ENCODE measurements around the gene USF3.
"Not testable (repeated sequence)": the region's sequence is repeated elsewhere in the genome, so short reads cannot be mapped to it uniquely, and the experiment has no call there.

Gene USF3

DNA sequence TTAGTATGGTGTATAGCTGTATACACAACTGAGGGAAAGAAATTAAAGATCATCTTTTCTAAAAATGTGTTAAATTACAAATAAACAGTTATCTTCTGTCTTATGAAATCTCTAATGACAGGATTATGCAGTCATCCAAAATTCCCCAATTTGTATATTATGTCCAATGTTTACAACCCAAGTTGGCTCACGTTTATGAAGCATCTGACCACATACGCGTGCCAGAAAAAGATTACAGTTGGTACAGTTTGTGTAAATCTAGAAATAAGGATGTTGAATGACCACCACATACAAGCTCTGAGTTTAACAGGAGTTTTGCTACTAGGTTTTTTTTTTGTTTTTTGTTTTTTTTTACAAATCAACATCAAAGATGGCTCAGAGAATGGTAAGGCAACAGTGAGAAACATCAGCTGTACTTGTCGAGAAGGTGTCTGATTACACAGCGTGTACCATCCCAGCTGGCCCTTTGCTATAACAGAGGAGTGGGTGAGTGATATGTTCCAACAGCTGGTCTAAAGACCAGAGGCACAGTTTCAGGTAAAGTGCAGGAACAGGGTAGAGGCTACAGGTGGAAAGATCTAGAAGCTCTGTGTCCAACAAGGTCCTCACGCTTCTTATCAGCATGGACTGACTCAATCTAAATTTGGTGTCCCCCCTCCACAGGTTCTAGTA, 47.1 kb downstream of the USF3 start:
- DNase-seq (ENCODE audit: low spot score), result no peak

DNA sequence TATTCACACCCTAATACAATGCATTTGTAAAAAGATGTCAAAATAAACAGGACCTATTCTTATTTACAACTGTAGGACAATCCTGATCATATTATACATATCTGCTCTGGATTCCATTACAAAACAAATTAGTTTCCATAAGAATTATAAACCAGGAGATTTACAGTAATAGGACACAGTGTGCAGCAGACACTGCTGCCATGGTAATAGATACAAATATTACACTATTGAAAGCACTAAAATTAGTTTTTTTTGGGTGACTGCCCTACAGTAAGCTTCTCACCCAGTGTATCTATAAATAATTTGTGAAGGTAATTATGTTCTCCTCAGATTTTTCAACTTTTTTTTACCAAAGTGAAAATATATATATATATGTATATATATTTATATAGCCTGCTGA, 47.9 kb downstream of the USF3 start:
- DNase-seq (ENCODE audit: low spot score), result no peak

DNA sequence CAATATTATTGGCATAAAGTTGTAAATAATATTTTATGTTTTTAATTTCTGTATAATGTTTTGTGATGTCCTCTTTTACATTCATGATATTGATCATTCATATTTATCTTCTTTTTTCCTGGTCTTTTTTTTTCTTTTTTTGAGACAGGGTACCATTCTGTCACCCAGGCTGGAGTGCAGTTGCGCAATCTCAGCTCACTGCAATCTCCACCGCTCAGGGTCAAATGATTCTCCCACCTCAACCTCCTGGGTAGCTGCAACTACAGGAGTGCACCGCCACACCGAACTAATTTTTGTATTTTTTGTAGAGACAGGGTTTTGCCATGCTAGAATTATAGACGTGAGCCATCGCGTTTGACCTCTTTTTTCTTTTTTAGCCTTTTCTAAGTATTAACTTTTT, 52.9 kb downstream of the USF3 start:
- DNase-seq (ENCODE audit: low spot score), result no peak

DNA sequence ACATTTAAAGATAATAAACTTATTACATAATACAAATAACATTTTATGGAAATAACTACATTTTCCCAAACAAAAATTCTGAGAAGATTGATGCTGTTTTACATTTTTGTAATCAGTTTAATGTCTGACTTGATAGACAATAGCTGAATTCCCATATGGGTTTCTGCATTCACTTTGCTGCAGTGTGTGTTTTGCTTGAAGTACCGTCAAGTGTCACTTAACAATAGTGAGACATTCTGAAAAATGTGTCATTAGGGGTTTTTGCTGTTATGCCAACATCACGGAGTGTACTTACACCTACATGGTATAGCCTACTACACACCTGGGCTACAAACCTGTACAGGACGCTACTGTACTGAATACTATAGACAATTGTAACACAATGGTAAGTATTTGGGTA, 57.5 kb downstream of the USF3 start:
- DNase-seq (ENCODE audit: low spot score), result no peak

DNA sequence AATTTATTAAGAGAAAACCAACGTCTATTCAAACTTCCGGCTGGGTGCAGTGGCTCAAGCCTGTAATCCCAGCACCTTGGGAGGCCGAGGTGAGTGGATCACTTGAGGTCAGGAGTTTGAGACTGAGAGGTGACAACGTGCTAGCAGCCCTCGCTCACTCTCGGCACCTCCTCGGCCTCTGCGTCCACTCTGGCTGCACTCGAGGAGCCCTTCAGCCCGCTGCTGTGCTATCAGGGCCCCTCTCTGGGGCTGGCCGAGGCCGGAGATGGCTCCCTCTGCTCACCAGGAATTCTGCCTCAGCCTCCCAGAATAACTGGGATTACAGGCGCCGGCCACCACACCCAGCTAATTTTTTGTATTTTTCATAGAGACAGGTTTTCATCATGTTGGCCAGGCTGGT, 58.7 kb downstream of the USF3 start:
- no peak for DNase-seq (ENCODE audit: low spot score)

DNA sequence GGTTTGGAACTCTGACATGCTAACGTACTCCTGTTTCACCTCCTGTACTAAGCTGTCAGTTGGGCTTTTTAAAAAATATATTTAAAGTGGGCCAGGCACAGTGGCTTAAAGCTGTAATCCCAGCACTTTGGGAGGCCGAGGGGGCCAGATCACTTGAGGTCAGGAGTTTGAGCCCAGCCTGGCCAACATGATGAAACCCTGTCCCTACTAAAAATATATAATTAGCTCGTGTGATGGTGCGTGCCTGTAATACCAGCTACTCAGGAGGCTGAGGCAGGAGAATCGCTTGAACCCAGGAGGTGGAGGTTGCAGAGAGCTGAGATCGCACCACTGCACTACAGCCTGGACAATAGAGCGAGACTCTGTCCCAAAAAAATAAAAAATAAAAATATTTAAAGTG, 60.4 kb downstream of the USF3 start:
- DNase-seq (ENCODE audit: low spot score), result not testable (repeated sequence)

DNA sequence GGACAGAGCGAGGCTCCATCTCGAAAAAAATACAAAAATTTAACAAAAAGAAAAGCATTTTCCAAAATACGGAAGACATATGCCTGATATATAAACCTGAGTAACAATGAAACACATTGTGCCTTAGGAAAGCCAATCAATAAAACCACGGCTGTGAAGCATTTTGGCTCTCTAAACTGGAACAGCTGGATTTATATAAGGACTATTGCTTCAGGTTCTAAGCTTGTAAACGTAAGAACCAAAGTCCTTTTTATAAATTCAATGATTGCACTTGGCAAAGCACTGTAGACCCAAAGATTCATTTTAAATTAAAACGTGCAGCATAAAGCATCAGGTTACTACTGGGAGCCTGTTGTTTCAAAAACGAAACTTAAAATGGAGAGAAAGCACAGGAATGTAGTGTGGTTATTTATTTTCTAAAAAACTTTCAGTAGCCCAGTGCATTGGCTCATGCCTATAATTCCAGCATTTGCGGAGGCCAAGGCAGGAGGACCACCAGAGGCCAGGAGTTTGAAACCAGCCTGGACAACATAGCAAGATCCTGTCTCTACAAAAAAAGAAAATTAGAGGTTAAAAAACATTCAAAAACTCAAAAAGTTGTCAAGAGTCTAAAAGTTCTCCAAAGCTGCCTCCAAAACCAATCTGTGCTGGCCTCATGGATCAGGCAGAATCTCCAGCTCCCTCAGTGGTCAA, 61.5 kb downstream of the USF3 start:
- no peak for DNase-seq (ENCODE audit: low spot score)

DNA sequence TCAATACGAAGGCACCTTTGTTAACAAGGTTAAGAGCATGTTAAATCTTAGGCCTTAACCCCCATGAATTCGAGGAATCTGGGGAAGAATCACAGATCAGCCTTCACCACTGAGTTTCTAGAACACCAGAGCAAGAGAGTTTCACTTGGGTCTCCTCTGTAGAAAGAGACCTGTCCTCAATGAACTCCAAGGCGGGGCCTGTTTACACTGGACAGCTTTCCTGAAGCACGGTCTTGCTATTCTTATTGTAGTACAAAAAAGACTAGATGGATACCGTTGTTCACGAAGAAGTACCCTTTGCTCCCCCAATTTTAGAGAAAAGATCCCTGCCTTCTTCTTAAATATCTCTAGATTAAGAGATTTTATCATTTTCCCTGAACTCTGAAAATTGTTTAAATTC, 64.9 kb downstream of the USF3 start:
- no peak for DNase-seq (ENCODE audit: low spot score)

DNA sequence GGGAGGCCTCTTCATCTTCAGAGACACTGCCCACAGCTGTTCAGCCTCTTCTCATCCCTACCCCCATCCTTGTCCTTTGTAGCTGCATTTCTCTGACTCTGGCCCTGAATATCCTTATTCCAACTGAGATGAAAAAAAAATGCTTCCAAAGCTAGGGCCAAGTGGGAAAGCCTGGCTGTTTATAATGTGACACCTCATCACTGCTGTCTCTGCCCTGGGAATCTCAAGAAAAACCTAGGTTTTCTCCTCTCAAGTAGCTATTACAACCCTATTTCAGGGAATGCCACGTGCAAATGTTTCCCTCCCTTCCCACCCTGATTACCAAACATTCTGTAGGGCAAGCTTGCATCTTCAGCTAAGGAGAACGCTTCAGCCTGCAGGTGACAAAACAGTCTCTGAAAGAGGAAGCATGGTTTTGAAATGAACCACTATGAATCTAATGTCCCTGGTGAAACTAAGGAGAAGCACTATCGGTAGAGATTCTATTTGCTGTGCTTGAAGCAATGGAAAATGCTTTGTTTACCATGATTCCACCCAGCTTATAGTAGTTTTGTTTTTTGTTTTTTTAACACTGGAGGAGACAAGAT, 65.4 kb downstream of the USF3 start:
- no peak for DNase-seq (ENCODE audit: low spot score)

DNA sequence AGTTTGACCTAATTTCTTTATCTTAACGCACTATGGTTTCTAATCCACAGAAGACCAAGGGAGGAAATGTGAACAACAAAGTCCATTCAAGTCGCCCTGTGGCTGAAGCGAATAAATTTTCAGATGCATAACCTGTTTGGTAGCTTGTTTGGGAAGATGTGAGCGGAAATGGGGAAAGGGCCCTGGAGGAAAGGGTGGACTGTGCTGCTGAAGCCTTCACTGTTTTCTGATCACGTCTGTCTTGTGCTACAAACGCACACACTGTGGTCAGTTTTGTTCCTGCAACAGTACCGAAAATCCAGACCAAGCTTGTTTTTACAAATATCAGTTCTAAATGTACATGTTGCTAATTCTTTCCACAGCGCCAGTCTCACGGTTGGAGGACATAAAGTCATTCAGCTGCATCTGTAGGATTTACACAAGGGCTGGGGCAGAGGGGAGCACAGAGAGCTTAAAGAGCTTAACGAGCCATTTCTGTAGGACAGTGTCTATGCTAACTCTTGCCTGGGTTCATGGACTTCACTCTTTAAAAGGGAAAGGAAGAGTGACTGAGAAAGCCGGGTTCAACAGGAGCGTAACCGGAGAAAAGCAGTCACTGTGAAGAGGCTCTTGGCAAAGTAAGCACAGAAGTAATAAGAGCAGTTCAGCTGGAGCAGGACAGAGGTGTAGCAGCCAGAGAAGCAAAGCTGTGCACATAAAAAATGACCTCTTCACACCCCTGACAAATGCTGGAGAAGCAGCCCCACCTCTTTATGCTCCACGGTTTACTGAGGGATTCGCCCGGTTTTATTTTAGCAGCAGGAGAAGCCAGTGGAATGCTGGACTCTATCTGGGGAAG, 66.6 kb downstream of the USF3 start:
- no peak for DNase-seq (ENCODE audit: low spot score)

DNA sequence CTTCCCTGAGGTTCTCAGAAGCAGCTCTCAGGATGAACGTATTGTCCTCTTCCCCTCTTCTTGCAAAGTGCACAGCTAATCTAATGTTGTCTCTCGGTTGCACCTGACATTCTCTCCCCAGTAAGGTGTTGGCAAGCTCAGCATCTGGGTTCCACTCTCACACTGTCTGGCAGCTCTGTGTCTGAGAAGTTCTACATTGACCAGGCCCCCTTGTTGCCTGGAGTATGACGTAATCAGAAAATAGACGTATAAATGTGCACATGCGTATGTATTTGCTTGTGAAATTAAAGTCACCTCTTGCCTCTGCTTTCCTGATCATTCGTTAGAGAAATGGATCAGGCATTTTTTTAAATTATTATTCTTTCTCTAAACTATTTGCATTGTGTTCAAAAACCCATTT, 67.7 kb downstream of the USF3 start:
- no peak for DNase-seq (ENCODE audit: low spot score)

DNA sequence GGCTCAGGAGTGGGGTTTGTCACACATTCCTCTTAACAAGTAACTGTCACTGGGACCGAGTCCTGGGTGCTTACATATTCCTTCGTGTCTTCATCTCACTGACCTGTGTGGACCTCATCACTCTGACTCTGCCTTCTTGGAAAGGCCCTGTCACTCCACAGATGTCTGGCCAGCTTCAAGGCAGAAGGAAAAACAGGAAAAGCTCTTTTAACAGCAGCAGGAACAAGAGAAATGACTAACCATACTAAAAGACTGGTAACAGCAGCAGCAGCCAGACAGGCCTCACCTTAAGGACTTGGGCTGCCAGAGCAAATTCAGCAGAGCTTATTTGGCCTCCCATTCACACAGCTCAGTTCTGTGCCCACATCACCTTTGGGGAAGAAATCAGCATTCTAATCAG, 68.1 kb downstream of the USF3 start:
- DNase-seq (ENCODE audit: low spot score), result no peak

DNA sequence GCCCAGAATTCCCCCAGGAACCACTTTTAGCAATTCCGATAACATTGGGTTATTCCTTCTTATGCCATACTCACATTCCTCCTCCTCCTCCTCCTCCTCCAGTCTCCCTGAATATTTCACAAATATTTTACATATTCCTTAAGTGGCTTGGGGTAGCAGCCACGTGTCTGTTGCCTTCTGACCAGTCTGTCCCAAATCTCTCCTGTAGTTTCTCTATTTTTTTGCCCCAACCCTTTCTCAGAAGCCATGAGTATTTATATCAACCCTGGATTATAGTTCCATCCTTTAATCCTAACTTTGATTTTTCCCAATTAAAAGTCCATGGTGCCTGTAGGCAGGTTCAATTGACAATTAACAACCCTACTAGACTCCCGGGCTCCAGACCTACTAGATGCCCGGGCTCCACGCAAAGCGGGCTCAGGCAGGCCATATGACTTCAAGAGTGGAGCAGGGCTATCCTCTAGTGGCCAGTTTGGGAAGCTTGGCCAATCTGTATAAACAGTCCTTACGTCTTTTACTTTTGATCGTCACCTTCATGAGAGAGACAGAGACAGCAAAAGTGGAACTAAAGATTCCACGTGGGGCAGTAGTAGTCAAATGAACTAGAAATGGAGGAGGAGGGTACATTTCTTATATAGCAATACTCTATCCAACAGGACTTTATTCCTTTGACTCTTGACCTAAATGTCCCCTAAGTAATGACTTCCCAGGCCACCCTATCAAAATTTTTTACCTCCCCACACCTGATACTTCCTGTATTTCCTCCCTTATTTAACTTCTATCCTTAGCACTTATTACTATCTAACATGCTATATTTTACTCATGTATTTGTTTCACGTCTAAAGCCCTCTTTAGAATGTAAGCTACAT, 69.7 kb downstream of the USF3 start:
- peak; percentile 64 for DNase-seq (ENCODE audit: low spot score)

DNA sequence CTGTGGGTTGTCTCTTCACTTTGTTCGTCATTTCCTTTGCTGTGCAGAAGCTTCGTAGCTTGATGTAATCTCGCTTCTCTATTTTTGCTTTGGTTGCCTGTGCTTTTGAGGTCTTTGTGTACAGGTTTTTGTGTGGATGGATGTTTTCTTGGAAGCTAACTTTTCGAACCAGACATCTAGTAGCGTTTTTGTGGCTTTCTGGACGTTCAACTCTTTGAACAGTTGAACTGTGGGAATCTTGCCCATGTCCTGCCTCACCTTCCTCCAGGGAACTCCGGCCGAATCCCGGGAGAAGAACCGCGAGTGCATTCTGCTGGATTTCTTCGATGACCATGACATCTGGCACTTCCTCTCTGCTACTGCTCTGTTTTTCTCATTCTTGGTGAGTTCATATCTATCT, 70.6 kb downstream of the USF3 start:
- no peak for DNase-seq (ENCODE audit: low spot score)

DNA sequence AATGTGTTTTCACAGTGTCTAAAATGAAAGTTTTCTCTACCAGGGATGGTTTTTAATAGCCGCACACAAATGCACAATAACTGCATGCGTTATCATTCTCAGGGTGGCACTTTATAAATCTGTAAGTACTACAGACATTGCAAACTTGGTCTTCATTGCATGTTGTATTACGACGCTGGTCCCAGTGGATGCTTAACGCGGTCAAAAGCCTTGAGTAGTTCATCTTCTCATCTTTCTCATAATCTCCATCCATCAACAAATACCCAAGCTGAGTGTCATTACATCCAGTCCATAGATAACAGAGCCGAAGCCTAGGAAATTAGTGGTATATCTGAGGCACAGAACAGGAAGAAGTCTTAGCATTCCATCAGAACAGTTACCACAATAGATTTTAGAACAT, 72.6 kb downstream of the USF3 start:
- no peak for DNase-seq (ENCODE audit: low spot score)

DNA sequence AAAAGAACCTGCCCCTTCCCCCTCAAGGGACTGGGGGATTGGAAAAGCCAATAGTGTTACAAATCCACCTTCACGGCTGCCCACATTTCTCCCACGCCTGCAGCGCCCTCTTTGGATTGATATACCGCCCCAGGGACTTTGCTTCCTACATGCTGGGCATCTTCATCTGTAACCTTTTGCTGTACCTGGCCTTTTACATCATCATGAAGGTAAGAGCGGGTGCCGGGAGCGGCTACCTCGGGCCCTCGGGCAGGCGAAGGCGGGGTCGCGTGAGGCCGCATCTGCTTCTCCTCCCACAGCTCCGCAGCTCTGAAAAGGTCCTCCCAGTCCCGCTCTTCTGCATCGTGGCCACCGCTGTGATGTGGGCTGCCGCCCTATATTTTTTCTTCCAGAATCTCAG, 73.1 kb downstream of the USF3 start:
- DNase-seq (ENCODE audit: low spot score), result no peak

DNA sequence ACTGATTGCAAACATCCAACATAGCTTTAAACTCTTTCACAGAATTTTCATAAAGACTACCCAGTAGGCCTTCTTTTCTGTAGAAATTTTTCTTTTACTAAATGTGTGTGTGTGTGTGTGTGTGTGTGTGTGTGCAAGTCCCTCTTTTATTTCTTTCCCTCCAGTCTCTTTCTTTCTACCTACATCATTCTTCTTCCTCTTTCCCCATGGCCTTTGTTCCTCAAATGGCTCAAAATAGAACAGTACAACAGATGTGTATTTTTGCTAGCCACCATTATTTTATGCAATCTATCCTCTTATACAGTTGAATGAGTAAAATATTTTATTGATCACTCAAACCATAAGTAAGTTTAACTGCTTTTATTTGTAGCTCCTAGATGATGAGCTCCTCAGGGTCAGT, 76.4 kb downstream of the USF3 start:
- no peak for DNase-seq (ENCODE audit: low spot score)

DNA sequence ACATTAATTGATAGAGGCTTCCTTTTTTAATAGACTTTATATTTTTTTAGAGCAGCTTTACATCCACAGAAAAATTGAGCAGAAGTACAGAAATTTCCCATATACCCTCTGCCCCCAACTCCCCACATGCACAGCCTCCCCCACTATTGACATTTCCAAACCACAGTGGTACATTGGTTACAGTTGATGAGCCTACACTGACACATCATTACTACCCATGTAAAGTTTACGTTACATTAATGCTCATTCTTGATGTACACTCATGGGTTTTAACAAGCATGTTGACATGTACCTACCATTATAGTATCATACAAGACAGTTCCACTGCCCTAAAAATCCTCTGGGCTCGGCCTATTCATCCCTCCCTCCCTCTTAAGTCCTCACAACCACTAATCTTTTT, 78.7 kb downstream of the USF3 start:
- no peak for DNase-seq (ENCODE audit: low spot score)

DNA sequence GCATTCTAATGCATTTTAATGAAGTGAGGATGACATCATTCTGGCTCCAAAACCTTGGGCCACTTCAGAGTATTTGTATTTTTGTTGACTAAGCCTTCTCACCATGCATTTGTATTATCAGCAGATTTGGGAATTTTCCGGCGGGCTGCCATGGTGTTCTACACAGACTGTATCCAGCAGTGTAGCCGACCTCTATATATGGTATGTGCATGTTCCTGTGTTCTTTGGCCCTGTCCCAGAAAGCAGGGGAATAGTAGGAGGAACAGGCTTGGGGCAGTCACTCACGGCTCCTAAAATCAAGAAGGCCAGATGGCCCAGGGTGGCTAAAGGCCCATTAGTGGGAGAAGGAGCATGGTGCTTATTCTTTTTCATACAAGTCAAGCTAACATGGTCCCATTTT, 80.5 kb downstream of the USF3 start:
- DNase-seq (ENCODE audit: low spot score), result no peak

DNA sequence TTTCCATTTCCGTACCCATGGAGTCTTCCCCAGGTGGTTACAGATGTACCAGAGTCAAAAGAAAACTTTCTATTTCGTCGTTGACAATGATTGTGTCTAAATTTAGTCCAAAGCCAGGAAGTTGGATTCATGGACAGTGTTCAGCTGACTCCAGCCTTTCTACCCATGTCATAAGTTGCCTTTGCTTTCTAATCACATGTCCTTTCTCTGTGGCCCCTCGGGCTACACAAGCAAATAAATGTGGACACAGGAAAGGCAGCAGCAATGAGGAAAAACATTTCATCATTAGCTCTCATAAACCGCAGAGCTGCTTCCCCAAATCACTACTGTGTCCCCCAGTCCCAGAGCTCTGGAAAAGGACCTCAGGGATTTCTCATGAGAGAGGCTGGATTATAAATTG, 82.0 kb downstream of the USF3 start:
- no peak for DNase-seq (ENCODE audit: low spot score)

DNA sequence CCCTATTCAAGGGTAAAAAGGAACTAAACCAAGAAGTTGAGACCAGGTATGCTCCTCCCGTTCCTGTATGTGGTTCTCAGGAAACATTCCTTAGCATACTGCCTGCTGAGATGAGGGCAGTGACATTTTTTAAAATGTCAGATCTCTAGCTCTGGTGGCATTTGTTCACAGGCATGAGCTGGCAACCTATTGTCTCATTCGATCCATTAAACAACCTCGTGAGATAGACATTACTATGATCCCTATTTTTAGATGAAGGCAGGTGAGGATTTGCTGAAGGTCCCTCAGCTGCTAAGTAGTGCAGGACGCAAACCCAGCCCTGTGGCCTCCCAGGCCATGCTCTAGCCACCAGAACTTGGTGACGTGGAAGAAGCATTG, 89.2 kb downstream of the USF3 start:
- DNase-seq (ENCODE audit: low spot score), result no peak

All from germinal center (tissue), 1 donor.